ENCODE measurements around the gene TROAP.

DNA sequence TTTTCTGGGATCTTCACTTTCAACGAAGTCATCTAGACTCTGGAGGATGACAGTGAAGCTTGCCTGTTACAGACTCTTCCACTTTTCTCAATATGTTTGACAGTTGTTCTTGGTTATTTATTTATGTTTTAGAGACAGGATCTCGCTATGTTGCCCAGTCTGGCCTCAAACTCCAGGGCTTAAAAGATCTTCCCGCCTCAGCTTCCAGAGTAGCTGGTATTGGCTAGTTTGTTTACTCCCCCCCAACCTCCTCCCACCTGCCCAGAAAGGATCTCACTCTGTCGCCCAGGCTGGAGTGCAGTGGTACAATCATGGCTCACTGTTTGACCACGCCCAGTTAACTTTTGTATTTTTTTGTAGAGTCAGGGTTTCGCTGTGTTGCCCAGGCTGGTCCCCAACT lies 47.5 kb downstream of the TROAP start:
- TF ChIP-seq ELF4 (IDR thresholded peaks at IDR 0.05) (no peak), LEF1 (IDR thresholded peaks at IDR 0.05; ENCODE audit: borderline replicate concordance) (no peak), BHLHE40 (IDR thresholded peaks at IDR 0.05; ENCODE audit: borderline replicate concordance) (no peak), FOXM1 (IDR thresholded peaks at IDR 0.05; ENCODE audit: borderline replicate concordance) (no peak), ZNF384 (IDR thresholded peaks at IDR 0.05) (no peak), ARNT (IDR thresholded peaks at IDR 0.05) (no peak), TARDBP (IDR thresholded peaks at IDR 0.05) (no peak), HDGF (IDR thresholded peaks at IDR 0.05; ENCODE audit: borderline replicate concordance) (no peak)
